Muscle of back (tissue), 11 donors: ENCODE measurements around the gene EFCAB6. TPM values are rescaled to one million over a fixed set of nuclear protein-coding genes. Genes with fewer than 3 reads are reported as not detected.

Experiments
- DNase-seq, 3 donors: peaks; one replicate each; pipeline versions ENCODE4 v3.0.0 to v3.0.0-alpha.2; 2013
- polyA plus RNA-seq, 10 donors: library from polyadenylated mRNA; unstranded; fragments of 120-200 nt; gene quantifications; one replicate each; pipeline ENCODE4 v1.2.1, GENCODE V29; 2013; ENCODE audit not compliant: insufficient read length in 10 of 10

The EFCAB6 gene
- polyA plus RNA-seq, 10 donors = 0.61 to 1.3 (median 0.80) TPM

DNA sequence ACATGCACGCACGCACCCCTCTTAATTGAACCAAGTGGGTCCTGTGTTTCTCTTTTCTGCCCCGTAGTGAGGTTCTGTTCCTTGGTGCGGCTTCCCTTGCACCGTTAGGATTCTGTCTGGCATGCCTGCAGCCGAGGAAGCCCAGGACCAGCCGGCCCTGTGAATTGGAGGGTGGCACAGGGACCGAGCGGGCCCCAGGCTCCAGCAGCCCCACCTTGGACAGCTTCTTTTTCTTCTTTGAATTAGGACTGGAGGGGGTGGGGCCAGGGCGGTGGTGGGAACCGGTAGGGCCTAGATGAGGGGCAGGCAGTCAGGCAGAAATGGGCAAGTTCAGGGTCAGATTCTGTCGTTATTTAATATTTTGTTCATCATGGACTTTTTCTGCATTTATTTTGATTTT lies 305.6 kb downstream of the EFCAB6 start:
- DNase-seq = no peak

DNA sequence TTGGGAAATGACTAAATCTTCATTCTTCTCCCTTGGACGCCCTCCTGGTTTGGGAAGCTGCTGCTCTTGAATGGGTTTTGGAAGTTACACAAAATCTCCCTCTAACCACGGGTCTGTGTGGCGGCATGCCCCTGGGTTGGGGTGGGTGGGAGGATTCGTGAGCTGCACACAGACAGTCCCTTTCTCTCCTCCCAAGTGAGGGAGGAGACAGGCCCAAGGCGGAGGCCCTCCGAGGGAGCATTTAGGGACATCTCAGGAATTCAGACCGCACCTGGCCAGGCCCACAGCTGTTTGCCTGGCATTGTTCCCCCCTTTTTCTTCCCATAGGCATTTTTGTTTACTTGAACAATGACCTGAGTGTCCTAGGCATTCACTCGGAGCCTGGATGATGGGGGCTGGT lies 306.2 kb downstream of the EFCAB6 start:
- no peak for DNase-seq

DNA sequence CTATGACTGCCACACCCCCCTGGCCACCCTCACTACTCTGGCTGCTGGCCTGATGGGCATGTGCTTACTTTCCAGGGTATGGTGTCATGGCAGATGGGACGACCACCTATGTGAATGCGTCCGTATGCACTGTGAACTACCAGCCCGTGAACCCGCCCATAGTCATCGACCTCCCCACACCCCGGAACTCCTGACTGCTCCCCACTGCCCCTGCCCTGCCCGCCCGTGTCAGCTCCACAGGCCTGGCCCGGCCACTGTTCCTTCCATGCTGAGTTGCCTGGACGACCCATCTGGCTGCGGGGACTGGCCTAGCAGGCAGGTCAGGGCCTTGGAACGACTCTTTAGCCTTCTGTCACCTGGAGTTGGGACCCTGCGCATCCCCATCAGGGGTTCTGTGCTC lies 306.7 kb downstream of the EFCAB6 start:
- no peak for DNase-seq

DNA sequence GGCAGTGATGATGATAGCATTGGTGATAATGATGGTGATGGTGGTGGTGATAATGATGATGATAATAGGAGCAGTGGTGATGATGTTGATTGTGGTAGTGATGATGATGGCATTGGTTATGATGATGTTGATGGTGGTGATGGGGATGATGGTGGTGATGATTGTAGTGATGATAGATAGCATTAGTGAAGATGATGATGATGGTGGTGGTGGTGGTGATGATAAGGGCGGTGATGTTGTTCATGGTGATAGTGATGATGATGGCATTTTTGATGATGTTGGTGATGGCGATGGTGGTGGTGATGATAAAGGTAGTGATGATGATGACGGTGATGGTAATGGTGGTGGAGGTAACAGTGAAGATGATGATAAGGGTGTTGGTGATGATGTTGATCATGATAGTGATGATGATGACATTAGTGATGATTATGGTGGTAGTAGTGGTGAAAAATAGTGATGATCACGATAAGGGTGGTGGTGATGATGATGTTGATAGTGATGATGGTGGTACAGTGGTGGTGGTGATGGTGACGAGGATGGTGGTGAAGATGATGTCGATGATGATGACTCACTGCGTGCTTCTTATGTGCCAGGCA lies 307.3 kb downstream of the EFCAB6 start:
- DNase-seq = no peak

DNA sequence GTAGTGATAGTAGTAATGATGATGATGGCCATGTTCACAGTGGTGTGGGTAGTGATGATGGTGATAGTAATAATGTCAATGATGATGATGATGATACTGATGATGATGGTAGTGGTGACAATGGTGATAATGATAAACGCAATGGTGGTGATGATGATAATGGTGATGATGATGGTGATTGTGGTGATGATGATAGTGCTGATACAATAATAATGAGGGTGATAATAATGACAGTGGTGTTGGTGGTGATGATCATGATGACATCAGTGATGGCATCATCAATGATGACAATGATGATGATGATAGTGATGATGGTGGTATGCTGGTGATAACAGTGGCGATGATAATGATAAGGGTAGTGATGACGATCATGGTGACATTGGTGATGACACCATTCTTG lies 308.0 kb downstream of the EFCAB6 start:
- no peak for DNase-seq

DNA sequence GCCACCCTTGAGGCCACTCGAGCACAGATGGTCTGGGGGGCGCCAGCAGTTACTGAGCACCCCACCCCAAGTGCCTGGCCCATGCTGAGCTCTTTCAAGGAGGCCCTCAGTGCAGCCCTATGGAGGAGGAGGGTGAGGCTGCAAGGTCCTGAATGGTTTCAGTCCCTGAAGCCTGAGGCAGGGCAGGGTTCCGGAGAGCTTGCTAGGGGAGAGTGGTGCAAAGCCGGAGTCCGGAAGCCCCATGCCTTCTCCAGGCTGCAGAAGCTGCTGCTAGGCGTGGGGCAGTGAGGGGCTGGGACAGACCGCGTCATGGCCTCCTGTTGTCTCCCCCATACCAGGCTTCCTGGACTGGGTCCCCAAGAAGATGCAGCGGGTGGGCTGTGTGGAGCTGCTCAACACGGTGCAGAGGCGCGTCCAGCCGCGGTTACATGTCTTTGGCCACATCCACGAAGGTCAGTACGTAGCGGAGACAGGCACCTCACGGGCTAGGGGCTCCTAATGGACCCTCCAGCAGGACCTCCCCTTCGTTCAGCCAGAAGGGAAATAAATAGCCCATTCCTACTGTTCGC lies 309.7 kb downstream of the EFCAB6 start:
- no peak for DNase-seq

DNA sequence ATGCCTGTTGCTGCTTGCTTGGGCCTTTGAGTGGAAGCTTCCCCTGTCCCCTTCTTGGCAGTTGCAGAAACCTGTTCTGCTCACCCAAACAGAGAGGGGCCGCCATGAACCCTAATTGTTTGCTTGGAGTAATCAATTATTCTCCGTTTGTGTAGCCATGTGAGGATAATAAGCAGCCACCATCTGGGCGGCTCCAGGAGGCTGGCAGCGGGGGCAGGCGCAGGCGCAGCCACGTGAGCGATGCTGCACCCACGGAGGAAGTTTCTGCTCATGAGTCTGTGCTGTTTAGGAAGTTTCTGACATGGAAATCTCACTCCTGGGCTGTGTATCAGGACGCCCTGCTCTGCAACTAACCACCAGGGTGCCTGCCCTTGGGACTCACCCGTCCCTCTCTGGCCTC lies 310.2 kb downstream of the EFCAB6 start:
- DNase-seq = no peak

DNA sequence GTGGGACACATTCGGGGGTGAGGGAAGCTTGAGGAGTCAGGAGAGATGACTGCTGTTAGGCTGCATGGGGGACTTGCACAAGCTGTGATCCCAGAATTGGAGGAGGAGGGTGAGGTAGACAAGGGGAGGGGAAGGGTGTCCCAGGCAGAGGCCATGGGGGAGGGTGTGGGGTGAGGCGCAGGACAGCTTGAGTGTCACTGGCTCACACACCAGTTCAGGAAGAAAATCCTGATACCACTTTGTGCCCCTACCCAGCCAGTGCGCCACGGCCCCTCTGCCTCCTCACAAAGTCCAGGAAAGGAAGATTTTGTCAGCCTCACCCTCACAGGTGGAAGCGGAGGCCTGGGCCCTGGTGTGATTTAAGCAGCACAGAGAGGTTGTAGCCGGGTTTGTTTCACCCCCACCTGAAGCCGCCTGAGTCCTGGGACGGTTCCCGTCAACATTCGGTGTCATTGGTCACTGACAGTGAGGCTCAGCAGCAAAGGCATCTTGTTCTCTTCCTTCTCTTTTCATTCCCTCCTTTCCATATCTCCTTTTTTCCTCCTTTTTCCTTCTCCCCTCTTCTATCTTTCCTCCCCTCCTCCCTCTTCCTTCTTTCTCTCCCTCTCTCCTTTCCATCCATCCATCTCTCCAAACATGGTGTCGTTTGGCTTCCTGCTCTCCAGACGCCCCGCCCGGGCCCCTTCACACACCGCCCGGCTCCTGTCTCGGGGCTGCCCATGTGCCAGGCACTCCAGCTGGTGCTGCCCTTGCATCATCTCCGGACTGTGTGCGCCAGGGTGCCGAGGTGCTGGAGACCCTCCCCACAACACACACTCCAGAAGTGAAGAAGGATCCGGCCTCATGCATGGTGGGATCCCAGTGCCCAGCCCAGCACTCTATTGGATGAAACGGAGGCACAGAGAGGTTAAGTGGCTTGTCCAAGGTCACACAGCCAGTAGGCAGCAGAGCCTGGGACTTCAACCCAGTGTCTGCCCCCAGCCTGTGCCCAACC lies 311.0 kb downstream of the EFCAB6 start:
- no peak for DNase-seq

DNA sequence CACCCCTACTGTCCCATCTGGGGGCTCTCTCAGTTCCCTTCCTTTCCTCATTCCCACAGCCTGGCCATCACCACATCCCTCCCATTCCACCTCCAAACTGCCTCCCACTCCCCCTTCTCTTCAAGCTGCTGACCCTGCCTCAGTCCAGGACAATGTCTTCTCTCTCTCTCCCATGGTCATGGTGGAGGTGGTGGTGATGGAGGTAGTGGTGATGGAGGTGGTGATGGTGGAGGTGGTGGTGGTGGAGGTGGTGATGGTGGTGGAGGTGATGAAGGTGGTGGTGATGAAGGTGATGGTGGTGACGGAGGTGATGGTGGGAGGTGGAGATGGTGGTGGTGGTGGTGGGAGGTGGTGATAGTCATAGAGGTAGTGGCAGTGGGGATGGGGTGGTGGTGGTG lies 313.2 kb downstream of the EFCAB6 start:
- DNase-seq = no peak

DNA sequence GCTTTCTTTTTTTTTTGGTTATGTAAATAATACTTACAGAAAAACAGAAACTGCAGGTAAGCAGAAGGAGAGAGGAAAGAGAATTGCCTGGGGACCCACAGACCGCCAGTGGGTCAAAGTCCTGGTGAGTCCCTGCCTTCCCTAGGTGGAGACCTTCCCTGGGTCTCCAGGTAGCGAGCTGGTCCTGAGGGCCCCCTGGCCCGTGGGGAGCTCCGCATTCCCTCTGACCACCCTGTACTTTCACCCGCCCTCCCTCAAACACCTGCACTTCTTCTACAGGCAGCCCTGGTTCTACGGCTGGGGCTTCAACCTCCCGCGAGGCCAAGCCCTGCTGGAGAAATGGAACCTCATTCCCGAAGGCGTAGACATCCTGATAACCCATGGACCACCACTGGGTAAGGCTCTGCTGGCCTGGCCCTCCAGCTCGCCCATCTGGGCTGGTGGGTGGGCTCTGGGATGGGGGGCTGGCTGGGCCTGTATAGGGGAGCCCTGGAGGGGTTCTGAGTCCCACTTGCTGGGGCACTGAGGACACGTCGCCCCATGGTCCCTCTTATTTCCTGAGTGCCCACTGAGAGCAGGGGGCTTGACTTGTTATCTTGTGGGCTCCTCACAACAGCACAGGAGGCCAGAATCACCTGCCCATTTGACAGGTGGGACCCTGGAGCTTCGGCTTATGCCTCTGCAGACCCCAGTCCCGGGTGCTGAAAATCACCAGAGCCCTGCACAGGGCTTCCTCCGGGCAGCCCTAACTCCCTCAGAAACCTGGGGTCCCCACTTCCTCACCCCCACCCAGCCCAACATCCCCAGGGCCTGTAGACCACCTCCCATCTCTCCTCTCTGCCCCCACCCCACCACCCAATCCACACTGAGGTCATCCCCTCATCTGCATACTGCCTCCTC lies 313.9 kb downstream of the EFCAB6 start:
- no peak for DNase-seq

DNA sequence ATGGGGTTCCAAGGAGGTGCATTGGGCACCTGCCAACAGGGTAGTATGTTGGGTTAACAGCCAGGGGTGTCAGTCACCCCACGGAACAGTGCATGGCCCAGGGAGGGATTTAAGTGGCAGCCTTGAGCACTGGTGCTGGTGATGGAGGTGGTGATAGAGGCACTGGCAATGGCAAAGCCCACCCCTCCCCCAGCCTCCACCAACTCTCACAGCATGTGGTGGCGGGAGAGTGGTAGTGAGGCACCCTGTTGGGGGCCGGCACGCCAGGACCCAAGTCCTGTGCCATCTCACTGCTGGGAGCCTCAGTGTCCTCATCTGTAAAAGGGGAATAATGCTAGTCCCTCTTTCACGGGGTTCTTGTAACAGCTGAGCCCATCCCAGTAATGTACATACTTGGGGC lies 318.8 kb downstream of the EFCAB6 start:
- no peak for DNase-seq

DNA sequence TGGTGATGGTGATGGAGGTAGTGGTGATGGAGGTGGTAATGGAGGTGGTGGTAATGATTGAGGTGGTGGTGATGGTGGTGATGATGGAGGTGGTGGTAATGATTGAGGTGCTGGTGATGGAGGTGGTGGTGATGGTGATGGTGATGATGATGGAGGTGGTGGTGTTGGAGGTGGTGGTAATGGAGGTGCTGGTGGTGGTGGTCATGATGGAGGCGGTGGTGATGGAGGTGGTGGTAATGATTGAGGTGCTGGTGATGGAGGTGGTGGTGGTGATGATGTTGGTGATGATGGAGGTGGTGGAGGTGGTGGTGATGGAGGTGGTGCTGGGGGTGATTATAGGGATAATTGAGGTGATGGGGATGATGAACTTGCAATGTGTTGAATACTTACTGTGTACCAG lies 320.4 kb downstream of the EFCAB6 start:
- DNase-seq = no peak

DNA sequence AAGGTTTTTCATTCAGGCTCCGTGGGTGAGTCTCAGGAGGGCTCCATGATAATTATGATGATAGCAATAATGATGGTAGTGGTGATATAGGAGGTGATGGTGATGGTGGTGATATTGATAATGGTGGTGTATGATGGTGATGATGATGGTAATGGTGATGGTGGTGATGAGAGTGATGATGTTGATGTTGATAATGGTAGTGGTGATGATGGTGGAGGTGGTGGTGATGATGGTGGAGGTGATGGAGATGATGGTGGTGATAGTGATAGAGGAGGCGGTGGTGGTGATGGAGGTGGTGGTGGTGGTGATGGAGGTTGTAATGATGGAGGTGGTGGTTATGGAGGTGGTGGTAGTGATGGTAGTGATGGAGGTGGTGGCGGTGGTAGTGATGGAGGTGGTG lies 320.9 kb downstream of the EFCAB6 start:
- no peak for DNase-seq

DNA sequence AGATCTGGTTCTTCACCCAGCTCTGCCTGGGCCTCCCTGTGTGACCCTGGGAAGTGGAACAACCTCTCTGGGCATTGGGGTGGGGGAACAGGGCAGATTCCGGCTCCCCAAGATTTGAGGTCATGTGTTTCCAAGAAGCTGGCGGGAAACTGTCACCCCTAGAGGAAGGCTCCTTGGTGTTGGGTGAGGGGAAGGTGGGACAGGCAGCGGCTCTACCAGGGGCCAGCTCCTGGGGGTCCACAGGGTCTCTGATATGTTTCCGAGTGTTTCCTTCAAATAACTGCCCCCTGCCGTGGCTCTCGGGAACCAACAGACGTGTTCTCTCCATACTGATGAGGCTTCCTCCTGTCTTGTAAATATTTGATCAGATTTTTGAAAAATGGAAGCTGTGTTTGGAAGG lies 321.8 kb downstream of the EFCAB6 start:
- DNase-seq = no peak

DNA sequence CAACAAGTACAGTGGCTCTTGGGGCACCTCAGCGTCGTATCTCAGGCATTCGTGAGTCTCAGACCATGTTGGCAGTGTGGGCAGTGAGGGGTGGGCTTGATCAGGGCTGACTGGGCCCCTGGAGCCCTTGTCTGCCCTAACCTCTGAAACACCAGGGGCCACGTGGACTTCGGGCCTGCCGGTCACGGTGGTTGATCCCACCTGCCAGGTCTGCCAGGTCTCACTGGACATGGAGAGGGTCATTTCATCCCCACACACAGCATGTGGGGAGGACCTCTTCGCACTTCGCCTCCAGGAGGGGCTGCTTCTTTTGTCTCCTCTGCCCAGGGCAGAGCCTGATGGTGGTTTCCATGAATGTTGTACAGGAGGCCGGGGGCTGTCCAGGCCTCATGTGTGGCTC lies 323.2 kb downstream of the EFCAB6 start:
- DNase-seq = no peak

DNA sequence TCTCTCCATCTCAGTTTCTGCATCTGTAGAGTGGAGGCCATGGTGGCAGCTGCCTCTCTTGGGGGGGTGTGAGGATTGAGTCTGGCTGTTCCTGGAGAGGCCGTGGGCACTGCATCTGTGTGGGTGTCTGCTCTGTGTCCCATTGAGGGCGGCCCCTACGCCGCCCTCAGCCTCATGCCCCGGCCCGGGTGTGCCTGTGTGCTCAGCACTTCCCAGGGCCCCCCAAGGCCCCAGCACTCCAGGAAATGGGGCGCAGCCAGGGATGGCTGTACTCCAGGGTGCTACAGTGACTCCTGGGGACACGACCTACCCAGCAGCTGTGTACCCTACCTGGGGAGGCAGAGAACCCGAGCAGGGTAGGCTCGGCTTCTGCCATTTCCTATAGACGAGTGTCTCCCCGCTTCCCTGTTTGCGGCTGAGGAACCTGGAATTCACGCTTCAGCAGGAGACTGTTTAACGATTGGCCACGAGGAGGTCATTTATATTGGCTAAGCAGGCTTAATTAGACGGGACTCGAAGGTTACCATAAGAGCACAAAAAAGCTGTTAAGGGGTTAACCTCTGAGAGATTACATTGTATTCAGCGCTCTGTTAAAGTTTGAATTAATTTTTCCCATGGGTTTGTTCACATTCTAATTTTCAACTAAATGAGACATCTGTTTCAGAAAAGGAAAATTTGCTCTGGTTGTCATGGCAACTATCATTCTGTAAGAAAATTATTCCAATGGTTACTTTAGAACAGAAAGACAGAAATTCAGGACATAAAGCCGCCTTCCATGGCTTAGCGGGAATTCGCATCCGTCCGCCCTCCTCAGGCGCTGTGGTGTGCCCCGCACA lies 323.9 kb downstream of the EFCAB6 start:
- DNase-seq = peak; percentile 2 to 66 (median 20)

DNA sequence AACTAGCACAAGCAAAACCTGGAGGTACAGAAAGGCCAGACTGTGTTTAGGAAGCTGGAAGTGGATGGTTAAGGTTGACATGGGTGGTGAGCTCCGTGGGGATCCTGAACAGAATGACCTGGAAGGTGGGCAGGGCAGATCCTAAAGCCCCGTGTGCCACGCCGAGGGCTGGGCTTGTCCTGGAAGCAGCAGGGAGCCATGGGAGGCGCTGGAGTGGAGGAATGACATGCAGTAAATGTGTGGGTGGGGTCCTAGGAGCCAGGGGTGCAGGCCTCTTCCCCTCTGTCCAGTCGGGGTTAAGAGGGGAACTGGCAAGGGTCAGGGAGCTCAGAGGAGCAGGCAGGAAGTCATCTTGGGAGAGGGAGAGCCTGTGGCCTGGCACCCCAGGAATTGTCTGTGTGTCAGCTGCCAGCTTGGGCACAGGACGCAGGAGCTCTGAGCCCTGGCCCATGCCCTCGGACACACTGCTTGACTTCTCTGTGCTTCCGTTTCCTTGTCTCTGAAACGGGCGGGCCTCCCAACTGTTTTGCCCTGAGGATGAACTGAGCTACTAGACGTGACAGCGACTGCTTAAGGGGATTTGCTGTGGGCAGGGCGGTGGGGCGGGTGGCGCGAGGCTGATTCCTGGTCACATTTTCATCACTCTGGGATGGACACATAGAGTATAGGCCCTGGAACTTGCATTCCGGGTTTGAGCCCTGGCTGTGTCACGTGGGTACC lies 324.6 kb downstream of the EFCAB6 start:
- DNase-seq = no peak

DNA sequence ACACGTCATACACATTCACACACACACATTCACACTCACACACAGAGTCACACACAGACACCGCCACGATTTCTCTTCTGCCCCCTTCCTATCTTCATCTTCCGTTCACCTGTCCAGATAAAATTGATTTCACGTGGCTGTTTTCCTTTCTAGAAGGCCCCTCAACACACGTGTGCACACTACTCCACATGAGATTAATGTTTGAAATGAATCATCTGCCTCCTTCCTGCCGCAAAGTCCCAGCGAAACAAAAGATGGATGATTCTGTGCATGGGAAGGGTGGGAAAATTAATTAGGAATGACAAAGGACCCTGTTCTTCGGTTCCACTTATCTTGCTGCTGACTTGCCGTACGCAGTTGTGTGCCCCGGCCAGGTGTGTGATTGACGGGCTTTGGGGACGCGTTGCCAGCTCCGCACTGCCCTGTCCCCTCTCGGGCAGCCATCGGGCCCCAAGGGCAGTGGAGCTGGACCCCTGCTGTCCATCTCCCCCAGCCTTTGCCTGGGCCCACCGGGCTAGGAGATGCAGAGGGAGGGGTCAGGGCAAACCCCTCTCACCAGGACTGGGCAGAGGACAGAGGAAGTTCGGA lies 326.5 kb downstream of the EFCAB6 start:
- no peak for DNase-seq

DNA sequence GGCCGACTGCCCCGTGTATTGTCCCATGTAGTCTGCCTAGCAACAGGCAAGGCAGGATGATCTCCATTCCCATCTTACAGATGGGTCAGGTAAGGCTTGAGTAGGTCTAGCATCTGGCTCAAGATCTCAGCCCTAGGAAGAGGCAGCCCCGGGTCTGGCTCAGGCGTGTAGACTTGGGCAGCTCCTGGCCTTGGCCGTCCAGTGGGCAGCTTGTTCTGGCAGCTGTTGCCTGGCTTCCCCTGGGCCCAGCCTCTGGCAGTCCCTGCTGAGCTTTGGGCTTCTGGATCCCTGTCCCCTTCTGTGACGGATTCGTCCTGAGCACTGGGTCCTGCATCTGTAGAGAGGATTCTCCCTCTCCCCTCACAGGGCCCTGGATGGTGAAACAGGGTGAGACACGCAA lies 327.9 kb downstream of the EFCAB6 start:
- DNase-seq = no peak

DNA sequence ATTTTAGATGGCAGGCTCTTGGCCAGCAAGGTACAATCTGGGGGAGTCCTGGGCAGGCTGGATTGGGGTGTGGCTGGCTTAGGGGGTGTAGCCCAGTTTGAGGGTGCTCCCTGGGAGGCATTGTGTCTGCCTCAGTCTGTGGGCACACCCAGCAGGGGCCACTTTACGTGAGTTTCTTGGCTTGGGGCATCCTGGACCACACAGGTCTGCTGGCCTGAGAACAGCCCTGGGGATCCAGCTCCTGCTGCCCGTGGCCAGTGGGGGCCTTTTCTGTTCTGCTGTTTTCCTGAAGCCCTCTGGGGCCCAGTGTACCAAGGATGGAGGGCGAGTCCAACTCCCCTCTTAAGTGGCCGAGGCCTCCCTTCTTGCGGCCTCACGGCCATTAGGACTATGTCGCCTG lies 328.4 kb downstream of the EFCAB6 start:
- DNase-seq = no peak
